Astrocyte of the spinal cord (primary cell): ENCODE measurements around the gene SMCO4.
"Not testable (repeated sequence)": the region's sequence is repeated elsewhere in the genome, so short reads cannot be mapped to it uniquely, and the experiment has no call there.

Experiments
- DNase-seq: peaks from one replicate; pipeline ENCODE4 v3.0.0; 2011; ENCODE audit warnings: low read depth, low spot score
- H3K4me3 ChIP-seq: 2 replicates; pipeline ENCODE4 v1.5.1; 2011; ENCODE audit warnings: low read depth, mild to moderate bottlenecking, low read length, moderate library complexity
- CTCF ChIP-seq: IDR thresholded peaks from 2 replicates; pipeline ENCODE4 v1.5.1; 2012; ENCODE audit warnings: low read depth, mild to moderate bottlenecking, low read length, inconsistent platforms
- in situ Hi-C: cut with HindIII; loops from 2 replicates; pipeline ENCODE4 v1.10.0; 2017; ENCODE audit warnings: low sequenced_read_pairs

Gene SMCO4

DNA sequence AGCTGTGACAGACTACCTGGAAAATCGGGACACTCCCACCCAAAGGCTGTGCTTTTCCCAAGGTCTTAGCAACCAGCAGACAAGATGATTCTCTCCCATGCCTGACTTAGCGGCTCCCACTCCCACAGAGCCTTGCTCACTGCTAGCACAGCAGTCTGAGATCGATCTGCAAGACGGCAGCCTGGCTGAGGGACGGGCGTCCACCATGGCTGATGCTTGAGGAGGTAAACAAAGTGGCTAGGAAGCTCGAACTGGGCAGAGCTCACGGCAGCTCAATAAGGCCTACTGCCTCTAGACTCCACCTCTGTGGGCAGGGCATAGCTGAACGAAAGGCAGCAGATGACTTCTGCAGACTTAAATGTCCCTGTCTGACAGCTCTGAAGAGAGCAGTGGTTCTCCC, 84.9 kb downstream of the SMCO4 start:
- no peak overlapping the region for H3K4me3 ChIP-seq
- TF ChIP-seq CTCF = no peak
- DNase-seq = no peak
- in situ Hi-C loops = no loop called here

DNA sequence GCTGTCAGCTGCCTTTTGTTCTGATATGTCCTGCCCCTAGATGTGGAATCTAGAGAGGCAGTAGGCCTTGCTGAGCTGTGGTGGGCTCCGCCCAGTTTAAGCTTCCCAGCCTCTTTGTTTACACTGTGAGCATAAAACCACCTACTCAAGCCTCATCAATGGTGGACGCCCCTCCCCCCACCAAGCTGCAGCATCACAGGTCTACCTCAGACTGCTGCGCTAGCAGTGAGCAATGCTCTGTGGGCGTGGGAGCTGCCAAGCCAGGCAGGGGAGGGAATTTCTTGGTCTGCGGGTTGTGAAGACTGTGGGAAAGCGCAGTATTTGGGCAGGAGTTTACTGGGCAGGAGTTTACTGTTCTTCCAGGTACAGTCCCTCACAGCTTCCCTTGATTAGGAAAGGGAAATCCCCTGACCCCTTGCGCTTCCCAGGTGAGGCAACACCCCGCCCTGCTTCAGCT, 98.5 kb downstream of the SMCO4 start:
- in situ Hi-C loops = no loop called here
- no peak overlapping the region for H3K4me3 ChIP-seq
- DNase-seq = peak; percentile 55
- no peak for TF ChIP-seq CTCF

- H3K4me3 ChIP-seq, in situ Hi-C loops, DNase-seq: not testable (repeated sequence)
Observed at GRCh38 chr11:93443232-93443631, 100.0 kb downstream of the SMCO4 start.

- no peak for TF ChIP-seq CTCF
- in situ Hi-C loops = no loop called here
- no peak for DNase-seq
Observed at GRCh38 chr11:93432247-93432646, 110.9 kb downstream of the SMCO4 start.

More at GRCh38 chr11:93432247-93432646, 110.9 kb downstream of the SMCO4 start:
- no peak overlapping the region for H3K4me3 ChIP-seq
